Measurements from ENCODE around the gene TUBB8B. TPM values are rescaled to one million over a fixed set of nuclear protein-coding genes. Genes with fewer than 3 reads are reported as not detected.
"Not testable (repeated sequence)": the region's sequence is repeated elsewhere in the genome, so short reads cannot be mapped to it uniquely, and the experiment has no call there.

Gene TUBB8B
- polyA plus RNA-seq, 1 experiment, result not detected

DNA sequence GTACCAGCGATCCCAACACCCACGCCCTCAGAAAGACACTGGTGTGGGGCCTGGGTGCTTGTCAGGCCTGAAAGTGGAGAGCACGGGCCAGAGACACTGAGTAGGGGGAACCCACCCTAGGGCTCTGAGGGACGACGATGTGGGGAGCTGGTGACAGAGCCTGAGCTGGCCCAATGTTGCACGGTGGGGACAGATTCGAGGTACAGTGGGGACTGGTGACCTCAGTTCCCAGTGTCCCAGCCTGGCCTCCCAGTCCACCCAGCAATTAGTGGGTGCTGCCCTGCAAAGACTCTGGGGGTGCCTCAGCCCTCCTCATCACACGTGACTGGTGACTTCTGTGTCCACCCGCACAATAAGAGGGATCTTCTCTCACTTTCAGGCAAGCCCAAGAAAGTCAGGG is 36.6 kb downstream of the TUBB8B start:
- CTCF ChIA-PET; H3K27ac ChIP-seq (ENCODE audit: low read depth, low read length); POLR2A ChIA-PET; DNase-seq (ENCODE audit: low read depth, low spot score); H3K27me3 ChIP-seq (ENCODE audit: control insufficient read depth, insufficient read depth, low read length); H3K4me3 ChIP-seq (ENCODE audit: low read depth, low read length); H3K9me3 ChIP-seq (ENCODE audit: control insufficient read depth, insufficient read depth, low read length): not testable (repeated sequence)

GRCh38 chr18:11383-12274 is 37.8 kb downstream of the TUBB8B start:
- H3K27ac ChIP-seq (ENCODE audit: low read depth, low read length); H3K27me3 ChIP-seq (ENCODE audit: control insufficient read depth, insufficient read depth, low read length); POLR2A ChIA-PET; CTCF ChIA-PET; H3K9me3 ChIP-seq (ENCODE audit: control insufficient read depth, insufficient read depth, low read length); H3K4me3 ChIP-seq (ENCODE audit: low read depth, low read length); DNase-seq (ENCODE audit: low read depth, low spot score): not testable (repeated sequence)

GRCh38 chr18:10624-11184 is 38.7 kb downstream of the TUBB8B start:
- H3K27ac ChIP-seq (ENCODE audit: low read depth, low read length); DNase-seq (ENCODE audit: low read depth, low spot score); POLR2A ChIA-PET; H3K27me3 ChIP-seq (ENCODE audit: control insufficient read depth, insufficient read depth, low read length); CTCF ChIA-PET; H3K4me3 ChIP-seq (ENCODE audit: low read depth, low read length); H3K9me3 ChIP-seq (ENCODE audit: control insufficient read depth, insufficient read depth, low read length): not testable (repeated sequence)

GRCh38 chr18:9937-10336 is 39.5 kb downstream of the TUBB8B start:
- H3K9me3 ChIP-seq (ENCODE audit: control insufficient read depth, insufficient read depth, low read length); H3K4me3 ChIP-seq (ENCODE audit: low read depth, low read length); DNase-seq (ENCODE audit: low read depth, low spot score); H3K27me3 ChIP-seq (ENCODE audit: control insufficient read depth, insufficient read depth, low read length); H3K27ac ChIP-seq (ENCODE audit: low read depth, low read length); CTCF ChIA-PET; POLR2A ChIA-PET: not testable (repeated sequence)

Small RNAs within 50 kb of the gene (small RNA-seq; reads per million reads assigned to genes)
- gene AP001005.2 (ENCODE audit: insufficient read length, low read depth), result not detected

Other genes starting within 250 kb of the TUBB8B start
- 36.7 and 39.7 TPM in 2 replicates for gene USP14, start 108.9 kb upstream of the TUBB8B start, polyA plus RNA-seq (2011; rRNA removed)
- 22.2 and 35.1 TPM in 2 replicates for gene THOC1, start 218.4 kb upstream of the TUBB8B start, polyA plus RNA-seq (2011; rRNA removed)

All from AG04450 (cell line).